Measurements from ENCODE around the gene C1S.

Gene C1S

DNA sequence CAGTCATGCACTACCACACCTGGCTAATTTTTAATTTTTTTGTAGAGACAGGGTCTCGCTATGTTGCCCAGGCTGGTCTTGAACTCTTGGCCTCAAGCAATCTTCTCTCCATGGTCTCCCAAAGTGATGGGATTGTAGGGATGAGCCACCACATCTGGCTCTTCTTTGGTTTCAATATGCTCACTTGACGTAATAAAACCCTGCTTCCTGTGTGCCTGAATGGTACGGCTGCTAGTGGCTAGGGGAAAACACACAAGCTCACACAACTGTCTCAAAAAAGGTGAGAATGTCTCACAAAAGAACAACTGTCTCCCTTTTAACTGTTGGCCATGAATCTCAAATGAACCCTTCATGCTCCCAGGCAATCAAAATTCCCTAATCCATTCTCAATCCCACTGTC is 15.0 kb downstream of the C1S start:
- no peak for DNase-seq (ENCODE audit: extremely low read depth, low read depth)
- no peak overlapping the region for H3K4me3 ChIP-seq (replicated peaks; ENCODE audit: low read depth, low read length)
- TF ChIP-seq, protein P1, sequence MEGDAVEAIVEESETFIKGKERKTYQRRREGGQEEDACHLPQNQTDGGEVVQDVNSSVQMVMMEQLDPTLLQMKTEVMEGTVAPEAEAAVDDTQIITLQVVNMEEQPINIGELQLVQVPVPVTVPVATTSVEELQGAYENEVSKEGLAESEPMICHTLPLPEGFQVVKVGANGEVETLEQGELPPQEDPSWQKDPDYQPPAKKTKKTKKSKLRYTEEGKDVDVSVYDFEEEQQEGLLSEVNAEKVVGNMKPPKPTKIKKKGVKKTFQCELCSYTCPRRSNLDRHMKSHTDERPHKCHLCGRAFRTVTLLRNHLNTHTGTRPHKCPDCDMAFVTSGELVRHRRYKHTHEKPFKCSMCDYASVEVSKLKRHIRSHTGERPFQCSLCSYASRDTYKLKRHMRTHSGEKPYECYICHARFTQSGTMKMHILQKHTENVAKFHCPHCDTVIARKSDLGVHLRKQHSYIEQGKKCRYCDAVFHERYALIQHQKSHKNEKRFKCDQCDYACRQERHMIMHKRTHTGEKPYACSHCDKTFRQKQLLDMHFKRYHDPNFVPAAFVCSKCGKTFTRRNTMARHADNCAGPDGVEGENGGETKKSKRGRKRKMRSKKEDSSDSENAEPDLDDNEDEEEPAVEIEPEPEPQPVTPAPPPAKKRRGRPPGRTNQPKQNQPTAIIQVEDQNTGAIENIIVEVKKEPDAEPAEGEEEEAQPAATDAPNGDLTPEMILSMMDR (IDR thresholded peaks at IDR 0.05; ENCODE audit: low read depth, low read length, missing control alignments) = no peak

DNA sequence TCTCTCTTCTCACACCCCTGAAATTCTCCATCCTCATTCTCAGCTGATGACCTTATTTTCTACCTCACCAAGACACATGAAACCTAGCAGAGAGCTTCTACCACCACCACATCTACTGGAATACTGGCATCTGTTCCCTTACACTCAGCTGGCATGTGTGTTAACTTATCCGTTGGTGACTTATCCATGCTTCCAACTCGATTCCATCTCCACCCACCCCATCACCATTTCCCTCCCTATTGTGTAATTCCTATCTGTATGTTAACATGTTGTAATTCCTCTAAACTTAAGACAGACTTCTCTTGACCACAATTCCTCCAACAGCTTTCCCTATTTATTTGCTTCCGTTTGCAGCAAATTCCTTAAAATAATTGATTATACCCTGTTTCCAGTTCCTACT is 15.4 kb downstream of the C1S start:
- TF ChIP-seq, protein P1 (IDR thresholded peaks at IDR 0.05; ENCODE audit: low read depth, low read length, missing control alignments) = no peak
- no peak overlapping the region for H3K4me3 ChIP-seq (replicated peaks; ENCODE audit: low read depth, low read length)
- DNase-seq (ENCODE audit: extremely low read depth, low read depth) = no peak

DNA sequence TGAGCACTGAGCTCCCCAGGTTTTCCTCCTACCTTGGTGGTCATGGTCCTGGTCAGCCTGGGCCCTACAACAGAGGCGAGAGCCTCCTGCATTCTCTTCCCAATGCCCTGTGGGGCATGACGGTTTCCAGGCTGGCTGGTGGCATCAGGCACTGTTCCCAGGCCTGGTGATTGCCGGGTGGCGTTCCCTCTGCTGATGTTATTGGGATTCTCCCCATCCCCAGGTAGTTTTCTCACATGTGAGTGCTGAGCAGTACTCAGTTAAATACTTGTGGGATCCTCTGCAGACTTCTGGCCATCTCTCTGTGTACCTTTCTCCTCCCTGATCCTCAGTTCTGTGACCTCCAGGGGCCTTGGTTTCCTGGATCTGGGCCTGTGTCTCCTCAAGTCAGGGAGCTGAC is 16.0 kb downstream of the C1S start:
- DNase-seq (ENCODE audit: extremely low read depth, low read depth) = no peak
- no peak overlapping the region for H3K4me3 ChIP-seq (replicated peaks; ENCODE audit: low read depth, low read length)
- TF ChIP-seq, protein P1 (IDR thresholded peaks at IDR 0.05; ENCODE audit: low read depth, low read length, missing control alignments) = no peak

DNA sequence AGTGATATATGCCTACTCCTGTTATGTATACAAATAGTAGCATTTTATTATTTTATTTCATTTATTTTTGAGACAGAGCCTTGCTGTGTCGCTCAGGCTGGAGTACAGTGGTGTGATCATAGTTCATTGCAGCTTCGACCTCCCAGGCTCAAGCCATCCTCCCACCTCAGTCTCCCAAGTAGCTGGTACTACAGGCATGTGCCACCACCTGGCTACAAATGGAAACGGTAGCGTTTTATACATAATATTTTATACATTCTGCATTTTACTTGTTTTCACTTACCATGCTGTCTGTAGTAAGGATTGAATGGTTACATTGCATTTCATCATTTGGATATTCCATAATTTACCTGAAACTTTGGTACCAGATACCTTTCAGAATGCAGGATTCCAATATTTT is 17.6 kb downstream of the C1S start:
- no peak overlapping the region for H3K4me3 ChIP-seq (replicated peaks; ENCODE audit: low read depth, low read length)
- no peak for DNase-seq (ENCODE audit: extremely low read depth, low read depth)
- TF ChIP-seq, protein P1 (IDR thresholded peaks at IDR 0.05; ENCODE audit: low read depth, low read length, missing control alignments) = no peak

DNA sequence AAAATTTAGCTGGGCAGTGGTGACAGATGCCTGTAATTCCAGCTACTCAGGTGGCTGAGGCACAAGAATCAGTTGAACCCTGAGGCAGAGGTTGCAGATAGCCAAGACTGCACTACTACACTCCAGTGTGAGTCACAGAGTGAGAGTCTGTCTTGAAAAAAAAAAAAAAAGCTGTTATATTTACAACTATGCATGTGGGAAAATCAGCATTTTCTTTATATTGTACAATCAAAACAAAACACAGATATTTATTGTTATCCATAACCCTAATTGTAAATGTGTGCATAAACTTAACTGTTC is 19.3 kb downstream of the C1S start:
- no peak overlapping the region for H3K4me3 ChIP-seq (replicated peaks; ENCODE audit: low read depth, low read length)
- no peak for DNase-seq (ENCODE audit: extremely low read depth, low read depth)

DNA sequence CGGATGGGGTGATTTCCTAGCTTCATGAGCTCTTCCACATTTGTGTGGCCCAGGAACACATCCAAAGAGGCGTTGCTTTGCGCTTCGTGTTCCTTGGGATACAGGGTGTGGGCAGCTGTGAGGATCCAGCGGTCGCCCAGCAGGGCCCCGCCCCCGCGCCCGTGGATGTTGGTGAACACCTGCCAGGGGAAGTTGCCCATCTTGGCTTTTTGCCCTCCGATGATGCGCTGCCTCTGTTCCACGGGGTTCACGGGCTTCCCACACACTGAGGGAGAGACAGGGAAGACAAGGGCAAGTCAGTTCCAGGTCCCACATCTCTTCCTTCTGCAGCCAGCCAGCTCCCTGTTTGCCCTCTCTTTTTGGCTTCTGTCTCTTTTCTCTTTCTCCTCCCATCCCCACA is 20.5 kb downstream of the C1S start:
- no peak overlapping the region for H3K4me3 ChIP-seq (replicated peaks; ENCODE audit: low read depth, low read length)
- TF ChIP-seq, protein P1 (IDR thresholded peaks at IDR 0.05; ENCODE audit: low read depth, low read length, missing control alignments) = no peak
- no peak for DNase-seq (ENCODE audit: extremely low read depth, low read depth)

More for the DNA sequence above, 19.3 kb downstream of the C1S start:
- TF ChIP-seq, protein P1 (IDR thresholded peaks at IDR 0.05; ENCODE audit: low read depth, low read length, missing control alignments) = no peak

DNA sequence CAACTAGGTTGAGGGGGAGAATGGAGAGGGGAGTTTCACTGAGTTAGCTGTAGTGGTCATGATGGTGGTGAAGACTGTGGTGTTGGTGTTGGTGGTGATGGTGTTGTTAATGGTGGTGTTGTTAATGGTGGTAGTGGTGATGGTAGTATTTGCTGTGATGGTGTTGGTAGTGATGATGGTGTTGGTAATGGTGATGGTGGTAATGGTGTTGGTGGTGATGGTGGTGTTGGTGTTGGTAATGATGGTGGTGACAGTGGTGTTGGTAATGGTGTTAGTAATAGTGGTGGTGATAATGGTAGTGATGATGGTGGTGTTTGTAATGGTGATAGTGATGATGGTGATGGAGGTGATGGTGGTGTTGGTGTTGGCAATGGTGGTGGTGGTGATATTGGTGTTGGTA is 22.6 kb downstream of the C1S start:
- TF ChIP-seq, protein P1 (IDR thresholded peaks at IDR 0.05; ENCODE audit: low read depth, low read length, missing control alignments) = no peak
- H3K4me3 ChIP-seq (replicated peaks; ENCODE audit: low read depth, low read length) = no peak overlapping the region
- DNase-seq (ENCODE audit: extremely low read depth, low read depth) = no peak

All from HFF-Myc (cell line).